Activated naive CD8-positive, alpha-beta T cell treated with anti-CD3 and anti-CD28 coated beads for 36 hours (primary cell): ENCODE data around the gene GP9. TPM values are rescaled to one million over a fixed set of nuclear protein-coding genes. Genes with fewer than 3 reads are reported as not detected.
A peak's percentile ranks its signal among the peaks of the same experiment; 100 is the strongest.
"Not testable (repeated sequence)": the region's sequence is repeated elsewhere in the genome, so short reads cannot be mapped to it uniquely, and the experiment has no call there.

ENCODE experiments used
- DNase-seq: peaks from one replicate; pipeline ENCODE4 v3.0.0; 2021
- H3K27ac Mint-ChIP-seq: one replicate; pipeline ENCODE4 v1.8.0; 2022; ENCODE audit warnings: mild to moderate bottlenecking, moderate library complexity, mixed read lengths
- H3K27me3 Mint-ChIP-seq: one replicate; pipeline ENCODE4 v1.8.0; 2022; ENCODE audit warnings: mild to moderate bottlenecking, mixed read lengths
- H3K36me3 Mint-ChIP-seq: one replicate; pipeline ENCODE4 v1.8.0; 2021; ENCODE audit warnings: mild to moderate bottlenecking, mixed read lengths
- H3K4me1 Mint-ChIP-seq: one replicate; pipeline ENCODE4 v1.8.0; 2021; ENCODE audit warnings: mixed read lengths
- H3K4me3 Mint-ChIP-seq: one replicate; pipeline ENCODE4 v1.8.0; 2022; ENCODE audit warnings: mild to moderate bottlenecking, moderate library complexity, mixed read lengths
- H3K9me3 Mint-ChIP-seq: one replicate; pipeline ENCODE4 v1.8.0; 2022; ENCODE audit warnings: mixed read lengths
- total RNA-seq, 2 experiments: library from RNA; stranded (reverse); gene quantifications; one replicate each; pipeline ENCODE4 v1.2.3, GENCODE V29; 2021

GP9 gene
- total RNA-seq, 2 experiments from 2014 or later = not detected

GRCh38 chr3:129068291-129068886 is 7.8 kb downstream of the GP9 start:
- Mint-ChIP-seq H3K4me3 (peak overlapping the region; percentile 59), H3K36me3 (no peaks in the 10 kb centered on the region), H3K27ac (no peak overlapping the region), H3K27me3 (no peaks in the 10 kb centered on the region), H3K4me1 (peaks cover 25% of the 10 kb centered on the region), H3K9me3 (peaks cover 6% of the 10 kb centered on the region)
- DNase-seq = peak; percentile 31

GRCh38 chr3:129069313-129070085 is 8.9 kb downstream of the GP9 start:
- H3K27me3 Mint-ChIP-seq, H3K4me3 Mint-ChIP-seq, H3K9me3 Mint-ChIP-seq, H3K36me3 Mint-ChIP-seq, DNase-seq: not testable (repeated sequence)
- H3K27ac Mint-ChIP-seq = peak overlapping the region; percentile 28
- H3K4me1 Mint-ChIP-seq = peaks cover 25% of the 10 kb centered on the region

GRCh38 chr3:129070086-129070885 is 9.7 kb downstream of the GP9 start:
- Mint-ChIP-seq H3K27me3 (no peaks in the 10 kb centered on the region), H3K36me3 (no peaks in the 10 kb centered on the region), H3K27ac (no peak overlapping the region), H3K4me1 (peaks cover 25% of the 10 kb centered on the region), H3K4me3 (no peak overlapping the region), H3K9me3 (peaks cover 6% of the 10 kb centered on the region)
- no peak for DNase-seq

- DNase-seq = no peak
- H3K4me3 Mint-ChIP-seq = no peak overlapping the region
- no peaks in the 10 kb centered on the region for H3K27me3 Mint-ChIP-seq
- no peaks in the 10 kb centered on the region for H3K36me3 Mint-ChIP-seq
- H3K9me3 Mint-ChIP-seq = no peaks in the 10 kb centered on the region
- peaks cover 3% of the 10 kb centered on the region for H3K4me1 Mint-ChIP-seq
- H3K27ac Mint-ChIP-seq = no peak overlapping the region
Measured at GRCh38 chr3:129077222-129077621, 16.6 kb downstream of the GP9 start.

- peaks cover 4% of the 10 kb centered on the region for H3K4me1 Mint-ChIP-seq
- no peak overlapping the region for H3K27ac Mint-ChIP-seq
- H3K27me3 Mint-ChIP-seq = no peaks in the 10 kb centered on the region
- H3K4me3 Mint-ChIP-seq = no peak overlapping the region
- H3K36me3 Mint-ChIP-seq = no peaks in the 10 kb centered on the region
- H3K9me3 Mint-ChIP-seq = no peaks in the 10 kb centered on the region
- no peak for DNase-seq
Measured at GRCh38 chr3:129078510-129078909, 17.9 kb downstream of the GP9 start.

DNA sequence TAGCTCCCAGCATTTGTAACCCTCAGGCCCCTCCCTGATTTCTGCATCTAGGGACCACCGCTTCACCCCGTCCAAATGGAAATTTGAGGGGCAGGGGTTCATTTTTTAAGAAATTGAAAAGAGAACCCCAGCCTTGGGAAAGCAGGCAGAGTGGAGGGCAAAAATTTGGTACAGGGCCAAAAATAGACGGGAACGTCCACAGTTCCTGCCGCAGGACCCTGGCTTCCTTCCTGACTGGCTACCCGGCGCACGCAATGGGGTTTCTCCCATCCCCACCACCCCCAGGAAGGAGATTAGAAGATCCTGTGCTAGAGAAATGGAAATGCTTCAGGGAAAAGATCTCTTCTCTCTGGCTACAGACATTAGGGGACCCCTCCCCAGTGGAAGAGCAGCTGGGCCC is 20.9 kb downstream of the GP9 start:
- no peak for DNase-seq
- no peaks in the 10 kb centered on the region for H3K27me3 Mint-ChIP-seq
- H3K4me1 Mint-ChIP-seq = peaks cover 9% of the 10 kb centered on the region
- no peaks in the 10 kb centered on the region for H3K36me3 Mint-ChIP-seq
- no peaks in the 10 kb centered on the region for H3K9me3 Mint-ChIP-seq
- H3K27ac Mint-ChIP-seq = no peak overlapping the region
- H3K4me3 Mint-ChIP-seq = no peak overlapping the region

- no peaks in the 10 kb centered on the region for H3K27me3 Mint-ChIP-seq
- no peak overlapping the region for H3K27ac Mint-ChIP-seq
- peaks cover 9% of the 10 kb centered on the region for H3K4me1 Mint-ChIP-seq
- H3K4me3 Mint-ChIP-seq = no peak overlapping the region
- no peaks in the 10 kb centered on the region for H3K9me3 Mint-ChIP-seq
- no peaks in the 10 kb centered on the region for H3K36me3 Mint-ChIP-seq
- no peak for DNase-seq
Measured at GRCh38 chr3:129082026-129082425, 21.4 kb downstream of the GP9 start.

GRCh38 chr3:129084501-129084900 is 23.9 kb downstream of the GP9 start:
- no peak for DNase-seq
- peaks cover 9% of the 10 kb centered on the region for H3K4me1 Mint-ChIP-seq
- no peaks in the 10 kb centered on the region for H3K9me3 Mint-ChIP-seq
- H3K4me3 Mint-ChIP-seq = no peak overlapping the region
- H3K27ac Mint-ChIP-seq = no peak overlapping the region
- no peaks in the 10 kb centered on the region for H3K36me3 Mint-ChIP-seq
- H3K27me3 Mint-ChIP-seq = no peaks in the 10 kb centered on the region

DNA sequence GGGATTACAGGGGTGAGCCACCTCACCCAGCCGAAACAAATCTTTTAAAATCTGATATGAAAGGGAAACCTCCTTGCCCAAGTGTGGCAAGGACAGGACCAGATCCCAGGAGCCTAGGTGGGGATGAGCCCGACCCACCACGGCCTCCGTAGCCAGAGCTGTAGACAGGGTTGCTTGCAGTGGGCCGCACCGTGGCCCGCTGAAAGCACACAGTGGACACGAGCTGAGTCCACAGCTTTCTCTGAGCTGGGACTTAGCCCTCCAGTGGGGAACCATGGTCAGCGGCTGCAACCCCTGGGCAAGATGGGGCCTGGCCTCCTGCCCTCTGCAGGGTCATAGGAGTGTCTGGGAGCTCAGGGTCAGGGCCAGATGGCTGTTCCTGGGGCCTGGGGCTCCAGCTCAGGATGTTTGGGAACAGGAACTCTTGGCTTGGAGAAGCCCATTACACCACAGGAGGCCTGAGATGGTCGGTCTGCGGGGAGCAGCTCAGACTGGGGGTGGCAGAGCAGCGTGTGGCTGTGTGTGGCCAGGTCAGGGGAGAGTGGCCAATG is 24.7 kb downstream of the GP9 start:
- Mint-ChIP-seq H3K27me3 (no peaks in the 10 kb centered on the region), H3K4me1 (peaks cover 9% of the 10 kb centered on the region), H3K4me3 (no peak overlapping the region), H3K27ac (no peak overlapping the region), H3K9me3 (no peaks in the 10 kb centered on the region), H3K36me3 (no peaks in the 10 kb centered on the region)
- DNase-seq = no peak

DNA sequence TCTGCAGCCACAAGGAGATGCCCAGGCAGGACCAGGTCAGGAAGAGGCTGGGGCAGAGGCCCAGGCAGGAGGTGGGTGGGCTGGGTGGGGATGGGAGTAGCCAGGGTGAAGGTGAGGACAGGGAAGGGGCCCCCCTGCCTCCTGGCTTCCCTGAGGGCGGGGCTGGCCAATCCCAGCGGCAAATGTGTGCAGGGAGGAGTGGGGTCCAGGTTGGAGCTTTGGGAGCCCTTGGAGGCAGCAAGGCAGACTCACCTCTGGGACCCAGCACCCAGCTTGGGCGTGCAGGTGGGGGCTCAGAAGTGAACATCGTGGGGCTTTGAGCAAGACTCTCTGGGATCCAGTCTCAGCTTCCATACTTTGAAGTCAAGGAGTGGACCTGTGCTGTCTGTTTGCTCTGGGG is 25.2 kb downstream of the GP9 start:
- H3K27me3 Mint-ChIP-seq = no peaks in the 10 kb centered on the region

GRCh38 chr3:129087138-129087702 is 26.6 kb downstream of the GP9 start:
- H3K27ac Mint-ChIP-seq = peak overlapping the region; percentile 45
- DNase-seq = no peak
- no peaks in the 10 kb centered on the region for H3K36me3 Mint-ChIP-seq
- H3K4me3 Mint-ChIP-seq = no peak overlapping the region
- peaks cover 6% of the 10 kb centered on the region for H3K4me1 Mint-ChIP-seq
- no peaks in the 10 kb centered on the region for H3K9me3 Mint-ChIP-seq
- no peaks in the 10 kb centered on the region for H3K27me3 Mint-ChIP-seq

More for the DNA sequence above, 25.2 kb downstream of the GP9 start:
- Mint-ChIP-seq H3K36me3 (no peaks in the 10 kb centered on the region), H3K4me3 (no peak overlapping the region), H3K27ac (peak overlapping the region; percentile 31), H3K9me3 (no peaks in the 10 kb centered on the region), H3K4me1 (peaks cover 9% of the 10 kb centered on the region)
- DNase-seq = no peak

DNA sequence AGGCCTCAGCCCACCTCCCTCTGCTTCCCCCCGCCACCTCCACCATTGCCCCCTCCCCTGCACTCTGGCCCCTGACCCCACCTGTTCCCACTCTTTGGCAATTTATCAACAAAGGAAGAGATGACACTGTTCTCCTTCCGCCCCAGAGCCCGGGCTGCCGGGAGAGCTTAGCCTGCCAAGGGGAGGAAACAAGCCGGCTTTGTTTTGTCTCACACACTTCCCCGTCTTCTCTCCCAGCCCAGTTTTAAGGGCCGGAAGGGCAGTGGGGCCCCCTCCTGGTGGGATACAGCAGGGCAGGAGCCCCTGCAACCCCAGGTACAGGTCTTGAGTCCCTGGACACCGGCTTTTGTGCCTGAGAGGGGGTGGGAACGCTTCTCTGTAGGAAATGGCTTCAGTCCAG is 27.3 kb downstream of the GP9 start:
- not testable (repeated sequence) for H3K36me3 Mint-ChIP-seq, H3K4me3 Mint-ChIP-seq, H3K27ac Mint-ChIP-seq, H3K27me3 Mint-ChIP-seq, H3K4me1 Mint-ChIP-seq, H3K9me3 Mint-ChIP-seq
- DNase-seq = peak; percentile 24

DNA sequence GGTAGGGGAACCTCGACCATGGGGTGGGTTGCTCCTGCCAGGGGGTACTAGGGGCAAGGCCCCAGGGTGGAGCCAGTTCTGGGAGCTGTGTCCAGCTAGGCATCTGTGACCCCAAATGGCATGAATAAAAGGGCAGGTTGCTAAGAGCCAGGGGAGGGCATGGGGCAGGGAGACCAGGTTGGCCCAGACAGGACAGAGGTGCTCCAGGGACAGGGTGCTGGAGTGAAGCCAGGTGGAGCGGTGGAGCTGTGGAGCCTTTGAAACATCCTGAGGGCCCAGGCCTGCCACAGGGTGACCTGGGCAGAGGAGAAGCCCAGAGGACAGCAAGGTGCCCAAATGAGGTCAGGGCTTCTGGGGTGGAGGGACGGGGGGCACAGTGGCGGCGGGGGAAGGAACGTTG is 27.7 kb downstream of the GP9 start:
- DNase-seq, H3K9me3 Mint-ChIP-seq, H3K4me1 Mint-ChIP-seq, H3K4me3 Mint-ChIP-seq, H3K27ac Mint-ChIP-seq, H3K36me3 Mint-ChIP-seq, H3K27me3 Mint-ChIP-seq: not testable (repeated sequence)

- Mint-ChIP-seq H3K27ac (no peak overlapping the region), H3K9me3 (peaks cover 2% of the 10 kb centered on the region)
Measured at GRCh38 chr3:129095285-129095684, 34.7 kb downstream of the GP9 start.

DNA sequence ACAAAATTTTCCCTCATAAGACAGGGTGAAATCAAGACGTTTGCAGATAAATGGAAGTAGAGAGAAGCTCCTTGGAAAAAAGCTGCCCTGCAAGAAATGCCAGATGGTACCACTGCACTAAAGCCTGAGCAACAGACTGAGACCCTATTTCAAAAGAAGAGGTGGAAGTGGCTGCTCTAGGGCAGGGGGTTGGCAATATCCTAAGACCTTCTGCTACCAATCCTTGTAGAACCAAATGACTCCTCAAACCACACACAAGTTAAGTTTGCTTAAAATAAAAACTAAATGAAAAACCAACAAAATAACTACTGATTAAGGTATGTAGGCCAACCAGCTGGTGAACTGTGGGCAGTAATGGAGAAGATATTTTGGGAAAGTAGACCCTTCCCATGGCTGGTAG is 39.7 kb downstream of the GP9 start:
- no peak for DNase-seq
- Mint-ChIP-seq H3K36me3 (peaks cover 55% of the 10 kb centered on the region), H3K9me3 (peaks cover 2% of the 10 kb centered on the region), H3K4me3 (no peak overlapping the region), H3K27ac (peak overlapping the region; percentile 66), H3K27me3 (no peaks in the 10 kb centered on the region), H3K4me1 (peaks cover 60% of the 10 kb centered on the region)

More at GRCh38 chr3:129095285-129095684, 34.7 kb downstream of the GP9 start:
- Mint-ChIP-seq H3K4me1 (peaks cover 26% of the 10 kb centered on the region), H3K36me3 (peaks cover 32% of the 10 kb centered on the region), H3K4me3 (no peak overlapping the region), H3K27me3 (no peaks in the 10 kb centered on the region)
- no peak for DNase-seq
